Stimulated activated CD8-positive, alpha-beta memory T cell treated with anti-CD3 and anti-CD28 coated beads, Interleukin-2, amount 100 ng/mL, for 48 hours (primary cell): ENCODE data around the gene CEP112.
"Not testable (repeated sequence)": the region's sequence is repeated elsewhere in the genome, so short reads cannot be mapped to it uniquely, and the experiment has no call there.

Source experiments
- DNase-seq, 2 donors: peaks; one replicate each; pipeline ENCODE4 v3.0.0-alpha.2; 2020; ENCODE audit warnings: low read depth in 2 of 2

CEP112 gene

DNA sequence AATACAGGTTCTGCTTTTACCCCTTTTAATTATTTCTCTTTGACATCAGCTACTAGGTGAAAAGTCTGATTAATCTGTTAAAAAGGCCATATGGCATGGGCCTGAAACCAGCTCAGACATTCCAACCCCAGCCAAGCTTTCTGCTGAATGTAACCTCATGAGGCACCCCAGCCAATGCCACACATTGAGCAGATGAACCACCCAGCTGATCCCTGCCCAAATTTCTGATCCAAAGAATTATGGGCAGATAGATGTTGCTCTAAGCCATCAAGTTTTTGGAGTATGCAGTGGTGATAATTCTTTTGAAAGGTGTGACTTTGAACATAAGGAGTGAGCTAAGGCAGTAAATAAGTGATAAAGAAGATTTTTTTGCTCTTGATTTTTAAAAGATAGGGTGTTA is 452.9 kb downstream of the CEP112 start:
- no peak for DNase-seq

DNA sequence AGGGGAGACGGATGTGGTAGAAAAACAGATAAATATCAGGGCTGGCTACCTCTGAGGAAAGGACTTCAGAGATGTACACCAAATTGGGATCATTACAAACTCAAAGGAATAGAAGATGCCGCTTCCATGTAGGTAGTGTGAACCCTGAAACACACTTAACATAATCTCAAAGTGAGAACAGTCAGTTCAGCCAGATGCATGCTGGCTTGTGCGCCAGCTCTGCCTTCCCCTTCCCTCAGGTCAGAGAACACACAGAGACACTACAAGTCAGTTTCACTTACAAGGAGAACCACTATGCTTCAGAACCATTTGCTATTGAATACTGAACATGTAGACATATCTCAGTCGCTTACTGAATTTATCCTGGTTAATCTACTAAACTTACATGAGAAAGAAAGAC is 454.5 kb downstream of the CEP112 start:
- no peak for DNase-seq

DNA sequence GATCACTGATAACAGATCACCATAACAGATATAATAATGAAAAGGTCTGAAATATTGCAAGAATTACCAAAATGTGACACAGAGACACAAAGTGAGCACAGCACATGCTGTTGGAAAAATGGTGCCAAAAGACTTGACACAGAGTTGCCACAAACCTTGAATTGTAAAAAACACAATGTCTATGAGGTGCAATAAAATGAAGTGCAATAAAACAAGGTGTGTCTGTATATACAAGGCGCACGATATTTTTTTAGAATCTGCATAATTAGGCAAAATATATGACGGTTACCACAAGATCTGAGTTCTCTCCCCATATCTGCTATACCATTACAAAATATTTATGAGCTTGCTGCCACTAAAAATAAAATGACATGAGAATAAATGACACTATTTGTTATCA is 458.6 kb downstream of the CEP112 start:
- DNase-seq: no peak

DNA sequence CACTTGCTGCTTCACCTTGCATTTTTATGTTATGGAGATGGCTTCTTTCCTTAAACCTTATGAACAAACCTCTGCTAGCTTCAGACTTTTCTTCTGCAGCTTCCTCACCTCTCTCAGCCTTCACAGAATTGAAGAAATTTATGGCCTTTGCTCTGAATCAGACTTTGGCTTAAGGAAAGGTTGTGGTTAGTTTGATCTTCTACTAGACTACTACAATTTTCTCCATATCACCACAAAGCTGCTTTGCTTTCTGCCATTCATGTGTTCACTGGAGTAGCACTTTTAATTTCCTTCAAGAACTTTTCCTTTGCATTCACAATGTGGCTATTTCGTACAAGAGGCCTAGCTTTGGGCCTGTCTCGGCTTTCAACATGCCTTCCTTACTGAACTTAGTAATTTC is 459.3 kb downstream of the CEP112 start:
- DNase-seq: not testable (repeated sequence)

DNA sequence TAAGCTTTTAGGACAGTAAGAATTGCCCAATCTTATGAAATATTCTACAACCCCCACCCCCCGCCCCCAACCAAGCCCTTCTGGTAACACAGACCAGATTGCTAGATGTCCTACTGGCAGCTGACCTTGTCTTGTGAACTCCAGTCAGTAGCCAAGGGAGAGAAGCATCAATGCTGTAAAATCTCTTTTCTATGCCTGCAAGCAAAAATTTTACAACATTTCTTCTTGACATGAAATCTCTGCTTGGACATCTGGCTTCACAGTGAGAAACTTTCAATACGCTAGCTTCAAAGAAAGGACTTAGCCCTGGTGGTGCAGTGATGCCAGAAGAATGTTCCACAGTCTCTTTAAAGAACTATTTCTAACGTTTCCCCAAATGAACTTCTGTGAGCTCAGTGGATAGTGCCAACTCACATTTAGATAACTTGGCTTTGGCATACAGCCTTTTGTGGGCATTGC is 461.2 kb downstream of the CEP112 start:
- DNase-seq: no peak

DNA sequence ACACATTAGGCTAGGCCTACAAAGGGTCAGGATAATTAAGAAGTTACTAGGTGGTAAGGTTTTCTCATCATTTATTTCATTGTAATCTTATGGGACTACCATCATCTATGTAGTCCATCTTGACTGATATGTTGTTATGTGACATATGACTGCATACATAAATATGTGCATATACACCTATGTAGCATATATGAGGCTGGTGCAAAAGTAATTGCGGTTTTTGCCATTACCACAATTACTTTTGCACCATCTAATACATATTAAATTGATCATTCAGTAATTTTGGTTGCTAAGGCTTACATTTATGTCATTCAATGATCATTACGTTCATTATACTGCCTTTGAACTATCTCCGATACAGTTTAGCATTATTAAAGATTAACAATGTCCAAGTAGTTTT is 462.7 kb downstream of the CEP112 start:
- DNase-seq: no peak

DNA sequence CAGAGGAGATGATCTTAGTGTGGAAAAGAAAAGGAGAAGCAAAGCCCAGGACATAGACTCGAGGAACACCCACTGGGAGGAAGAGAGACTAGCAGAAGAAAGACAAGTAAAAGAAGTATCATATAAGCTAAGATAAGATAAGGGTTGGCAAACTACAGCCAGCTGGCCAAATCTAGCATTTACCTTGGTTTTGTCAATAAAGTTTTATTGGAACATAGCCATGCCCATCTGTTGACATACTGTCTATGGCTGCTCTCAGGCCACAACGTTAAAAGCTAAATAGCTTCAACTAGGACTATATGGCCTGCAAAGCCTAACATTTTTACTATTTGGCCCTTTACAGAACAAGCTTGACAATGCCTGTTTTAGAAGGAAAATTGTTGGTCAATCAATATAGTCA is 464.1 kb downstream of the CEP112 start:
- no peak for DNase-seq

DNA sequence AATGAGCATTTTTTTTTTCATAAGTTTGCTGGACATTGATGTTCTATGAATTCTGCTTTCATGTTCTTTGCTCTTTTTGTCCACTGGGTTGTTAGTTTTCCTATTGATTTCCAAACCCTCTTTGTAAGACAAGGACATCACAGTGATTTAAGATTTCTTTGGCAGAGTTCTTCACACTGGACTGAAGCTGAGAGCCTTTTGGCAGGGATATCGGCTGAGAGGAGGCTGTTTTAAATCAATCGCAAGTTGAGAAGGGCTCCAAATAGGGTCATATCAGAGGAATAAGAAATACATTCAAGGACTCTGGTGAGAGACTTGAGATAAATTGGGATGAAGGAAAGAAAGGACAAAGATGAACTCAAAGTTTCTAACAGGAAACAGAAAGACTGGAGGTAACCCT is 464.7 kb downstream of the CEP112 start:
- DNase-seq: no peak

DNA sequence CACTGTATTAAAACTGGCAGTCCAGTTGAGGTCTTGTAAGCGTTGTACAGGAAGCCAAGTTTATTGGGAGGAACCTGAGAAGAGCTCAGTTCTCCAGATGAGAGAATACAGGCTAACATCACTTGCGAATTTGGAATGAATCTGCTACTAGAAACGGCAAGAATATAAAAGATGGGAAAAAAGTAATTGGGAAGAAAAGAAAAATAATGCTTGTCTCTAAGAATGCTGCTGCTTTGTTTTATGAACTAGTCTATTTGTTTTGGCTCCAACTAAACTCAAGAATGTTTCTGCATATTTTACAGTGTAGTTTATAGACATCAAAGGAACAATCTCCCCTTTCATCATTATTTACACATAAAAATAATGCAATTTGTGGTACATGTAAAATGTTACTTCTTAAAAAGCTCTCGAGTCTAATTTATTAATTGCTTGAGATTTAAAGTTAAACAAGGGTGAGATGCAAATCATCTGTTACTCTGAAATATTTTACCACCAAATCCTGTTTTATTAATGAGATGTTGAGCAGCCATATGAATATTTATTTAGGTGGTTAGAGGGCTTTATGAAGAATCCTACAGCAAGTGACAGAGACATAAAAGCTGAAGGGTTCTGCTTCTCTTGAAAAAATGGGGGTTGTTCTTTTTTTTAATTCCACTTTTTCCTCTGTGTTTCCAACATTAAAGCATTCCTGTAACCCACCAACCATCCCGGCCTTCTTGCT is 468.3 kb downstream of the CEP112 start:
- no peak for DNase-seq

DNA sequence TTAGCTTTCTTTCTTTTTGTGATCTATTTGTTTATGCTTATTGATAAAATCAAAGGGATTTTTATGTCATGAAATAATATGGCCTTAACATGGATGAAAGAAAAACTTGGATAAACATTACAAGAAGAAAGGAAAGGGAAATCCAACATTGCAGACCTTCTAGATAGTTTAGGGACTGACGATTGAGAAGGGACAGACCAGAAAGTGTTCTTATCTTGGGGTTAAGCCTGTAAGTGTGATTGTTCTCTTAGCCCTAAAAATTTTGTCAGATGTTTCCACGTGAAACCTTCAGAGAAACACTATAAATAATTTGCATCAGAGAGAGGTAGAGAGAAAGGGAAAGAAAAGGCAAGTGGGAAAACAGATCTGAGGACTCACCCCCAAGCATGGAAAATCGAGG is 473.3 kb downstream of the CEP112 start:
- DNase-seq: no peak

DNA sequence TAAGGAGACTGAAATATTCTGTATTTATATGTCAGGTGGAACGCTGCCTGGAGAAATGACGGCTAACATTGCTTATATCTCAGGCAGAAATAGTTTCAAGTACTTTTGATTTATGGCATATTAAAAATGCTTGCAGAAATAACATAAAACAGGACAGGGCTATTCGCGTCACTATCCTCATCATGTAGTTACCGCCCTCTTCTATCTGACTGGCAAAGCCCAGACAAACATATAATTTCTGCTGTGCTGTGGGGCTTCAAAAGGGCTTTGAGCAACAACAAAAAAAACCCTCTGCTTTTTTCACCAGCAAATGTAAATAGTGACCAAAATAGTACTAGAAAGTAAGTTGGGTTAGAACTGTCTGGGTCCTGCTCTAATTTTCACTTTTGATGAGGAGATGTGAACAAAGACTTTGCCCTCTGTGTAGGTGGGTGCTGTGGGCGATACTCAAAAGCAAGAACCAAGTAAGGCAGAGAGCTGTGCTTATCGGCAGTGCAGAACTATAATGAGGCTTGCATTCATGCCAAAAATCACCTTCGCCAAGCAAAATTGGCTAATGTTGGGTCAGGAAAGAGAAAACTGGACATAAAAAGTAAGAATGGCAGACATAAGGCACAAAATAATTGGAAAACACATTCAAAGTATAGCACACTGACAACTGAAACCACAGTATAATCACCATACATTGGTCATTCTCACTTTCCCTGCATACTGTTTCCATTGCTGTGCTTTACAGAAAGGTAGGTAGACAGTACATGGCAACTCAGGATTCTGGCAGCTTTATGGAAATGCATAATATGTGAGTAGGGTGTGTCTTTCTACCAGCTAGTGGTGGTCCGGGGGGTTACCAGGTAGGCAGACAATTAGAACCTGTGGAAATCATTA is 479.3 kb downstream of the CEP112 start:
- DNase-seq: no peak

DNA sequence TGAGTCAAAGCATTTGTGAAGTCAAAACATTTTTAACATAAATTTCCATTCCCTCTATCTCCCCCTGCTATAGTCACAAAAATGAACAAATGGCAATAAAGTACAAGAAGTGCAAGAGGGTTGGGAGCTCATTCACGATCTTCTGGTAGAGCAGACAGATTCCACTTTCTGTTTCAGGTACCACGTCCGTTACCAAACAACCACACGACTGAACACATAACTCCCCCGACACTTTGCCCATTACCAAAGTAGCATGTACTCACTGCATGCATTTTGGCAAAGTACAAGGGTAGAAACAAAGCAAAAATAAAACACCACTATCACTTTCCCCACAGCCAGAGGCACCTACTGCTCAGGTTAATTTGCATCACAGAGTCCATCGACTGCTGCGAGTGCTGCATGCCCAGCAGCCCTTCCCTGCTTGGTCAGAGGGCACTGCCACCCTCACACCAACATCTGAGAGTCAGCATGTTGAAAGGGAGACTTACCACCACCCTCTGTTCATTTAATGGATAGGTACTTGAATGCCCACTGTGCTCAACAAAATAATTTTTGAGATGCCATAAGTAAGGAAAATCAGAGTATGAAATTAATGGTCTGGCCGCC is 480.2 kb downstream of the CEP112 start:
- DNase-seq: no peak

DNA sequence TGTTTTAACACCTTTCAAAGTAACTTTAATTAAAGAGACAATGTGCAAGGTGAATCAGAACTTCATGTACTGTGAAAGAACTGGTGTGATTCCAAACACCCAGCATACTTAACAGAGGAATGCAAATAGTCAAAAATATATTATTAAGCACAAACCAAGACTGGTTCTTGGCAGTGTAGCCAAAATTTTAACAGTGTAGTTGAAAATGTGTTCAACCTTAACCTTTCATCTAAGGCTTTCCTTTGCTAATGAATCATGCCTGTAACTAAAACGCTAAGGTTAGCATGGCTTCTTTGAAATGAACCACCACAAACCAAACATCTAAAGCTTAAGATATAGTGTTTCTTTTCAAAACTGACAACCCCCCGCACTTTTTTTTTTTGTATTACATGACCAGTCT is 484.2 kb downstream of the CEP112 start:
- no peak for DNase-seq

DNA sequence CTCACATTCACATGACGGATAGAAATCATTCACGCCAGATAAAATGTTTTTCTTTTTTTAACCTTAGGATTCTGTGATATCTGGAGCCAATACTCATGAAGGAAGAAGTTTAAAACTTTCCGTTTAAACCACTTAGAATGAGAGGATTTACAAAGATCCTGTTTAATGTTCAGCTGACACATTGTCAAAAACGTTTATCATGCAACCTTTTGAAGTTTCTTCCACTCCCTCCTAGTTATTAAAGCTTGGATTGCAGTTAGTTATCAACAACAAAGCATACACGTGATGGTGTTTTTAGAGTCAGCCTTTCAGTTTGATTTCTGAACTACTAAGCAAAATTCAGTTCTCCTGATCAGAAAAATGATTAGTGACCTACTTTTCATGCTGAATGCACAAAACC is 487.2 kb downstream of the CEP112 start:
- DNase-seq: no peak

DNA sequence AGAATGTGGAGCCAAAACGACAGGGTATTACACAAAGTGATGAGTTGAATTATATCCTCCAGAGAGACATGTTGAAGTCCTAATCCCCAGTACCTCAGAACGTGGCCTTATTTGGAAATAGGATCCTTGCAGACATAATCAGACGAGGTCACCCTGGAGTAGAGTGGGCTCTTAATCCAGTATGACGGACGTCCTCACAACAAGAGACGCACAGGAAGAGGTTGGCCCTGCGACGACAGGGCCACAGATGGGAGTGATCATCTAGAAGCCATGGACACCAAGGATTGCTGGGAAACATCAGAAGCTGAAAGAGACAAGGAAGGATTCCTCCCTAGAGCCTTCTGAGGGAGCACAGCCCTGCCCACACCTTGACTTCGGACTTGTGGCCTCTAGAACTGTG is 488.0 kb downstream of the CEP112 start:
- DNase-seq: no peak

DNA sequence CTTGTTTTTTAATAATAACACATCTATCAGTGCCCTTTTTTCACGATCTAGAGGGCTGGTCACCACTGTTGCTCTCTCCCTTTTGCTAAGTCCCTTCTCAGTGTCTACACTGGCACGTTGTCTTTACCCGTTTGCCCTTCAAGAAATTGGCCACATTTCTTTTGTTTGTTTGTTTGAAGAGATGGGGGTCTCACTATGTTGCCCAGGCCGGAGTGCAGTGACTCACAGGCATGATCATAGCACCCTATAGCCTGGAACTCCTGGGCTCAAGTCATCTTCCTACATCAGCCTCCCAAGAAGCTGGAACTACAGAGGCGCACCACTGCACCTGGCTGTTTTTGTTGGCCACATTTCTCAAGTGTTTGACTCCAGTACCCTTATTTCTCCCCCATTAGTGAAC is 492.5 kb downstream of the CEP112 start:
- no peak for DNase-seq

DNA sequence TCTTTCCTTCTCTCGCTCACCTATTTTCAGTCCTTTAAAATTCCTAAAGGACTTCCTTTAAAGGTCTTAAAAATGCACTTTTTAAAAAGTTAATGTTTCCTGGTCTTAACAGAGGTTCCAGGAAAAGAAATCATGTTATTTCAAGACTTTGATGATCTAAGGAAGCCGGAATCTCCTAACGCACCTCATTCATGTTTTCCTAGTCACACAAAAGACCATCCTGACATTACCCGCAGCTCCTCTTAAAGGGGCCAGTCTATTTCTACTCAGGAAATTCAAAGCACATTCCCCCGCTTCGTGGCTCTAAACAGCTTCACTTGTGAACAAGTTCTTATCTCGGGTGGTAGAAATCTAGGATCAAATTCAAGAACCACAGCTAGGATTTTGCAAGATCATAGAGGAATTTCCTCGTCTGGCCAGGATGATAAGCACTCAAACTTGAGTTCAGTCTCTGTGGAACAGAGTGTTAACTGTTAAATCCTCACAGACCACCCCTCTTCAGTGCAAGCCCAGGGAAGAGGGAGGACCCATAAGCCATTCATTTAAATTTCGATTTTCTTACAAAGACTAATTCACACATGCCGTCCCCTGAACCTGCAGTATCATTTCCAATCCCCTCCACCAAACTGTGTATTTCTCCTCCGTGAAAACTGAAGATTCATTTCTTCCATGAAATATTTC is 493.4 kb downstream of the CEP112 start:
- no peak for DNase-seq

DNA sequence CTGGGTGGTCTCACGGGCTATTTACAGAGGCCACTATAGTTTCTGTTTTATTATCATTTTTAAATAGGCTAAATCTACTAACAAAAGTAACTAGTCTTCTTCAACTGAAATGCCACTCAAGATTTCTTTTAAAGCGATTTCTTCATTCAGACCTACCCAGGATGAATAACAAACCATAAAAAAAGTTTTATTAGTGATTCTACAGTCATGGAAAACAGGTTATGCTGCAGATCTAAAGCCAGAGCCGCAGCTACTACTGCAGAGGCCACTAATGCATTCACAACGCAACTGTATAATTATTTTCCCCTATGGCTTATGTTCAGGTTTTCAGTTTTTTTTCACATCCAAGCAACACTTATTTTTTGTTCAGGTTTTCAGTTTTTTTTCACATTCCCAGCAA is 494.3 kb downstream of the CEP112 start:
- DNase-seq: no peak

DNA sequence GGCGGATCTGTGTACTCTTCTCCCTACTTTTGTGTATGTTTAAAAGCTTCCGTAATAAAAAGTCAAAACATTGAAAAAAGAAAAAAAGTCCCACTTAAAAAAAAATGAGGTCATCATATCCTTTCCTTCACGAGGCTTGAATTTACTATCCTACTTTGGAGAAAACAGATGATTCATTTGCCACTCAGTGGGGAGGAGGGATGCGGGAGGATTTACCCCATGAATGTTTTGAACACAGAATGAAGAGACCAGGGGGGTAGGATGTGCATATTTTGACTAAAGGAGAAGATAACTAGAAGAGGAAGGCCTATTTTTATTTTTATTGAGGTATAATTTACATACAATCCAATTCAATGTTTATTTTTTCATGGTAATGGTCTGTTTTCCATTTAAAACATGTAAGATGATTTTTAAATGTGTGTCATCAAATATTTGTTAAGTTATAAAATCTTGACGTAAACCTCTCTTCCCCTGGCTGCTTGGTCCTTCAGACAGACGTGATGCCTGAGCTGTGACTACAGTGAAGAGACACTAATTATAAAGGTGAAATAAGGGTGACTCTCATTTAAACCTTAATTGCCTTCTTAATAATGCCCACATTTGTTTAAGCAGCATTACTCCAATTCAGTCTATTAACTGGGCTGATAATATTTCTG is 495.1 kb downstream of the CEP112 start:
- DNase-seq: no peak

DNA sequence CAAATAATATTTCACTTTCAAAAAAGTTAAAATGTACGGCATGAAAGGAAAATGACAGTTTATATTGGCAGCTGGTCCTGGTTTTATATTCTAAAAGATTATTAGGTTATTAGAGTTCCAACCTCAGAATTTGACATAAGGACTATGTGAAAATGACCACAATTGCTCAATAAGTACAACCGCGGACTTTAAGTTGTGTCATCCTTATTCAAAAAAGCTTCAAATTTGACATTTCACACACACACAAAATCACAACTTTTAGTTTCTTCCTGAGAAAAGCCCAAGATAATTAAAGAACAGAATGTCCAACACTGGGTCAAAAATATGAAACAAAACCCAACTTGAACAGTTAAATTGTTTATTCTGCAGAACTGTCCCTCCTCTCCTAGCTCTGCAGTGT is 497.3 kb downstream of the CEP112 start:
- no peak for DNase-seq

DNA sequence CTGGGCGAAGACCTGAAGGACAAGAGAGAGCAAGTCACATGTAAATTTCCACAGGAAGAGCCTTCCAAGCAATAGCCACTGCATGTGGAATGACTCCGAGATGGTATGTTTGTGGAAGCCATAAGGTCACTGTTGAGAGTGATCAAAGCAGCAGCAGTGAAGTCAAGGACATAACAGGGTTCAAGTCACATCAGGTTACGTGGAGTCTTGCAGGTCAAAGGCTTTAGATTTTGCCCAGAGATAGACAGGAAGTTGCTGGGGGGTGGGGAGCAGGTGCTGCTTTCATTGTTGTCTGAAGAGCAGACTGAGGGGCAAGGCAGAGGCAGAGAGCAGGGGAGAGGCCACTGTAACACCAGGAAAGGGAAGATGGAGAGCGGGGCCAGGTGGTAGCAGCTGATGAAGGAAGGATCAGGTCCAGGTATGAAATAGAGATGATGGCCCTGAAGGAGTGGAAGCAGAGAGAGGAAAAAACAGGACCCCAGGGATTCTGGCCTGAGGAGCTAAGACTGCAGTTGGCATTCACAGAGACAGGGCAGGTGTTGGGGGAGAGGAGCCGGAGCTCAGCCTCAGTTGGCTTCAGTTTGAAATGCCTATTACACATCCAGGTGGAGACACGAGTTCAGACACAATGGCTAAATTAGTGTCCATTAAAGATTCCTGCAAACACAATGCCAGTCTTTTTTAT is 501.2 kb downstream of the CEP112 start:
- no peak for DNase-seq
